SK-N-SH (cell line): ENCODE results near the gene CP. TPM values are rescaled to one million over a fixed set of nuclear protein-coding genes. Genes with fewer than 3 reads are reported as not detected.

Experiments used
- CTCF ChIA-PET: fragments of 300-600, 350-600 bp; formaldehyde crosslinking; extraction: SDS; loops from one replicate; lab custom pipeline; 2021; lab: Yijun Ruan, JAX
- POLR2A ChIA-PET: fragments of 350-600 bp; sonication (Branson Sonifier 250); formaldehyde crosslinking; extraction: SDS; loops from one replicate; lab custom pipeline; 2020; ENCODE audit warnings: antibody characterized with exemption, inconsistent platforms; lab: Yijun Ruan, JAX
- DNase-seq: peaks from one replicate; pipeline ENCODE4 v3.0.0; 2012
- H2AFZ ChIP-seq: fragments of 200-600 bp; sonication (generic); 2 replicates; pipeline ENCODE4 v1.8.1; 2016; ENCODE audit warnings: antibody characterized with exemption, mild to moderate bottlenecking, low read depth
- H3F3A ChIP-seq: fragments of 200-600 bp; sonication (generic); replicated peaks from 2 replicates; pipeline ENCODE3; 2016; ENCODE audit warnings: antibody characterized with exemption, mild to moderate bottlenecking; ENCODE audit not compliant: insufficient read depth
- H3K27ac ChIP-seq, 2 experiments: fragments of 200-500 bp in 1 of 2; fragments of 200-600 bp in 1 of 2; sonication (Bioruptor generic) in 1 of 2; sonication (generic), shearing (Covaris generic) in 1 of 2; 2 replicates each; pipeline versions ENCODE4 v1.5.1 to v1.6.1; 2014 to 2016; ENCODE audit warnings: low read depth in 2 of 2, inconsistent platforms in 1 of 2, low read length in 1 of 2, mild to moderate bottlenecking in 1 of 2, mixed read lengths in 1 of 2
- H3K27me3 ChIP-seq: fragments of 200-600 bp; sonication (generic), shearing (Covaris generic); 2 replicates; pipeline ENCODE4 v1.6.1; 2016; ENCODE audit warnings: mixed run types; ENCODE audit not compliant: insufficient read depth
- H3K36me3 ChIP-seq, 2 experiments: fragments of 200-500 bp in 1 of 2; fragments of 200-600 bp in 1 of 2; sonication (Bioruptor generic) in 1 of 2; sonication (generic) in 1 of 2; replicated peaks in 1 of 2; 2 replicates each; pipeline versions ENCODE3 to v1.5.1; 2014 to 2016; ENCODE audit warnings: low read length in 1 of 2, mild to moderate bottlenecking in 1 of 2; ENCODE audit not compliant: insufficient read depth in 2 of 2, control insufficient read depth in 1 of 2
- H3K4me1 ChIP-seq, 2 experiments: fragments of 200-500 bp in 1 of 2; fragments of 200-600 bp in 1 of 2; sonication (Bioruptor generic) in 1 of 2; sonication (generic), shearing (Covaris generic) in 1 of 2; 2 replicates each; pipeline versions ENCODE4 v1.5.1 to v1.6.1; 2014 to 2016; ENCODE audit warnings: low read depth in 1 of 2, low read length in 1 of 2, mixed run types in 1 of 2; ENCODE audit not compliant: insufficient read depth in 2 of 2, control insufficient read depth in 1 of 2
- H3K4me2 ChIP-seq: fragments of 200-600 bp; sonication (generic), shearing (Covaris generic); 2 replicates; pipeline ENCODE4 v1.6.1; 2017; ENCODE audit warnings: mixed run types
- H3K4me3 ChIP-seq, 2 experiments: fragments of 200-500 bp in 1 of 2; fragments of 200-600 bp in 1 of 2; sonication (Bioruptor generic) in 1 of 2; sonication (generic), shearing (Covaris generic) in 1 of 2; 2 replicates each; pipeline versions ENCODE4 v1.5.1 to v1.8.1; 2014 to 2016; ENCODE audit warnings: low read depth in 2 of 2, inconsistent platforms in 1 of 2, low read length in 1 of 2, mild to moderate bottlenecking in 1 of 2, mixed read lengths in 1 of 2, moderate library complexity in 1 of 2
- H3K79me2 ChIP-seq: fragments of 200-600 bp; sonication (generic); 2 replicates; pipeline ENCODE4 v1.8.1; 2017; ENCODE audit warnings: mild to moderate bottlenecking; ENCODE audit not compliant: insufficient read depth
- H3K9ac ChIP-seq: fragments of 200-600 bp; sonication (generic); 2 replicates; pipeline ENCODE4 v1.6.1; 2017; ENCODE audit warnings: mixed run types
- H3K9me2 ChIP-seq: fragments of 200-600 bp; sonication (generic); 2 replicates; pipeline ENCODE4 v1.6.1; 2017; ENCODE audit warnings: mixed run types
- H3K9me3 ChIP-seq: fragments of 200-600 bp; sonication (generic); 2 replicates; pipeline ENCODE4 v1.6.1; 2017; ENCODE audit warnings: mixed run types, mild to moderate bottlenecking, moderate library complexity
- H4K20me1 ChIP-seq: fragments of 200-600 bp; sonication (generic); 2 replicates; pipeline ENCODE4 v1.6.1; 2017; ENCODE audit warnings: mild to moderate bottlenecking, mixed run types; ENCODE audit not compliant: insufficient read depth
- CHD2 ChIP-seq: fragments of 150-350 bp; IDR thresholded peaks from 2 replicates; pipeline ENCODE4 v1.6.1; 2018; ENCODE audit warnings: low read length; ENCODE audit not compliant: partially characterized antibody
- CTCF ChIP-seq: fragments of 200-600 bp; sonication (generic); IDR thresholded peaks from 2 replicates; pipeline ENCODE4 v1.6.1; 2017; ENCODE audit warnings: antibody characterized with exemption, mild to moderate bottlenecking, moderate library complexity
- EP300 ChIP-seq, 2 experiments: IDR thresholded peaks; 2 replicates each; pipeline versions ENCODE4 v1.4.0 to v1.6.1; 2012; ENCODE audit warnings: borderline replicate concordance in 1 of 2, low read depth in 1 of 2, low read length in 1 of 2
- JUND ChIP-seq: IDR thresholded peaks from 2 replicates; pipeline ENCODE4 v1.4.0; 2012
- MXI1 ChIP-seq: IDR thresholded peaks from 2 replicates; pipeline ENCODE4 v1.6.1; 2012; ENCODE audit warnings: mild to moderate bottlenecking, low read depth, low read length, improper control_type of control experiment
- PBX3 ChIP-seq: IDR thresholded peaks from 2 replicates; pipeline ENCODE4; 2012
- POLR2AphosphoS5 ChIP-seq: IDR thresholded peaks from 2 replicates; pipeline ENCODE4 v1.6.1; 2012; ENCODE audit warnings: low read depth, low read length
- RCOR1 ChIP-seq: fragments of 150-350 bp; IDR thresholded peaks from 2 replicates; pipeline ENCODE4 v1.6.1; 2017; ENCODE audit warnings: antibody characterized with exemption, low read length
- REST ChIP-seq: IDR thresholded peaks from 2 replicates; pipeline ENCODE4 v1.6.1; 2012; ENCODE audit warnings: mild to moderate bottlenecking, low read depth, low read length, moderate library complexity
- RXRA ChIP-seq: IDR thresholded peaks from 2 replicates; pipeline ENCODE4 v1.4.0; 2012; ENCODE audit warnings: low read depth, mild to moderate bottlenecking, borderline replicate concordance
- TAF1 ChIP-seq: IDR thresholded peaks from 2 replicates; pipeline ENCODE4 v1.6.1; 2012; ENCODE audit warnings: low read depth, mild to moderate bottlenecking, low read length, moderate library complexity, borderline replicate concordance
- TEAD4 ChIP-seq: IDR thresholded peaks from 2 replicates; pipeline ENCODE4 v1.4.0; 2012; ENCODE audit warnings: mild to moderate bottlenecking, borderline replicate concordance; ENCODE audit not compliant: insufficient read depth
- WGBS: methylation state at CpG from one replicate; pipeline ENCODE4 v1.1.6; 2017; ENCODE audit warnings: low lambda C conversion rate; 5-methylcytosine and 5-hydroxymethylcytosine counted together
- polyA plus RNA-seq, 3 experiments: library from polyadenylated mRNA; depleted of rRNA; stranded (reverse); fragments of >200 nt; gene quantifications; 2 replicates each; pipeline ENCODE4 v1.2.3, GENCODE V29; 2012

CP gene
- polyA plus RNA-seq, 1 of the 3 experiments (the other 2 are of a cell fraction), result not detected

- Histone ChIP-seq H2AFZ (no peak overlapping the region), H3K36me3 (no peaks in the 10 kb centered on the region)
- 79% methylated on average over 4 of the region's 4 CpGs for WGBS
- DNase-seq, result no peak
- TF ChIP-seq CHD2 (no peak), RCOR1 (no peak), POLR2AphosphoS5 (no peak), CTCF (no peak), MXI1 (no peak), TEAD4 (no peak), RXRA (no peak), JUND (no peak), TAF1 (no peak), REST (no peak), EP300 (IDR thresholded peaks at IDR 0.05; ENCODE audit: borderline replicate concordance in 1 of 2, low read depth in 1 of 2, low read length in 1 of 2) (no peak), PBX3 (no peak)
- TF ChIP-seq, all 33 proteins: peak for 0
- Histone ChIP-seq H3F3A (no peaks in the 10 kb centered on the region), H3K4me3 (no peak overlapping the region), H3K79me2 (no peaks in the 10 kb centered on the region), H3K9ac (no peak overlapping the region), H3K27ac (no peak overlapping the region), H3K27me3 (no peaks in the 10 kb centered on the region), H3K4me1 (peaks cover 0 to 2% of the 10 kb centered on the region in 2 experiments; a peak in 1 of 4 replicates), H3K9me2 (no peaks in the 10 kb centered on the region), H3K4me2 (no peak overlapping the region), H3K9me3 (peaks cover 3% of the 10 kb centered on the region; the same call in 1 of the 2 replicates), H4K20me1 (no peaks in the 10 kb centered on the region)
- ChIA-PET POLR2A (no interaction called here), CTCF (no interaction called here)
Observed at GRCh38 chr3:149233323-149233722, 11.7 kb upstream of the CP start.
